GM12878 (cell line): ENCODE results near the gene GNL3. TPM values are rescaled to one million over a fixed set of nuclear protein-coding genes. Genes with fewer than 3 reads are reported as not detected.

ENCODE experiments used
- ATAC-seq: fragments of 200-7000 bp; cut with Tn5 transposase; 3 replicates; pipeline ENCODE4 v1.9.1; 2020; ENCODE audit warnings: mild to moderate bottlenecking, moderate library complexity
- BruUV-seq: library from RNA; stranded (reverse); fragments of 400-500 nt; replicated peaks from 2 replicates; lab custom pipeline; 2021; lab: Mats Ljungman, UMichigan
- CTCF ChIA-PET: fragments of 300-600 bp; sonication (Branson Sonifier 250); formaldehyde crosslinking; extraction: SDS; loops from one replicate; lab custom pipeline; 2021; ENCODE audit warnings: inconsistent platforms; lab: Yijun Ruan, JAX
- POLR2A ChIA-PET: fragments of 350-600 bp; formaldehyde crosslinking; extraction: SDS; loops from one replicate; lab custom pipeline; 2021; ENCODE audit warnings: inconsistent platforms; lab: Charles Lee
- RAD21 ChIA-PET: fragments of 300-600 bp; sonication (Branson Sonifier 250); formaldehyde crosslinking; loops from one replicate; lab custom pipeline; 2023; ENCODE audit warnings: antibody characterized with exemption; ENCODE audit not compliant: unreplicated experiment; lab: Charles Lee
- SMC1A ChIA-PET: fragments of 300-600 bp; sonication (Branson Sonifier 250); formaldehyde crosslinking; loops from one replicate; lab custom pipeline; 2023; ENCODE audit not compliant: unreplicated experiment, uncharacterized antibody; lab: Charles Lee
- DNase-seq: peaks from one replicate; pipeline ENCODE4 v3.0.0-alpha.2; 2011; ENCODE audit warnings: low read depth, low spot score
- FAIRE-seq: peaks from 3 replicates; lab custom pipeline; 2011; peaks lifted over from hg19 to GRCh38; lab: Jason Lieb, UNC
- H2AFZ ChIP-seq: 2 replicates; pipeline ENCODE4 v1.6.0; 2011; ENCODE audit warnings: low read depth, low read length, control low read depth; ENCODE audit not compliant: control insufficient read depth
- H3K27ac ChIP-seq: 2 replicates; pipeline ENCODE4 v1.5.1; 2011; ENCODE audit warnings: control low read depth; ENCODE audit not compliant: control insufficient read depth, insufficient read depth
- H3K27me3 ChIP-seq, 2 experiments: replicated peaks in 1 of 2; 2 replicates each; pipeline versions ENCODE4 v1.6.0 to v1.6.1; 2011; ENCODE audit warnings: low read length in 1 of 2; ENCODE audit not compliant: control insufficient read depth in 2 of 2, insufficient read depth in 2 of 2
- H3K36me3 ChIP-seq, 2 experiments: 2 replicates each; pipeline ENCODE4 v1.5.1; 2011; ENCODE audit warnings: low read length in 1 of 2; ENCODE audit not compliant: control insufficient read depth in 2 of 2, insufficient read depth in 2 of 2
- H3K4me1 ChIP-seq: 2 replicates; pipeline ENCODE4 v1.6.1; 2011; ENCODE audit warnings: mild to moderate bottlenecking, low read length, moderate library complexity, mixed read lengths; ENCODE audit not compliant: control insufficient read depth, insufficient read depth
- H3K4me2 ChIP-seq: 2 replicates; pipeline ENCODE4 v1.6.0; 2011; ENCODE audit warnings: control low read depth; ENCODE audit not compliant: control insufficient read depth, insufficient read depth
- H3K4me3 ChIP-seq: fragments of 200-600 bp; sonication (generic); 2 replicates; pipeline ENCODE4 v1.5.1; 2016
- H3K79me2 ChIP-seq: 2 replicates; pipeline ENCODE4 v1.6.0; 2011; ENCODE audit warnings: low read length; ENCODE audit not compliant: control insufficient read depth, insufficient read depth
- H3K9ac ChIP-seq: 2 replicates; pipeline ENCODE4 v1.8.0; 2011; ENCODE audit warnings: low read length, control low read depth, mixed read lengths; ENCODE audit not compliant: control insufficient read depth, insufficient read depth
- H3K9me3 ChIP-seq: replicated peaks from 3 replicates; pipeline ENCODE4 v1.5.1; 2011; ENCODE audit warnings: mild to moderate bottlenecking, low read length; ENCODE audit not compliant: control insufficient read depth, insufficient read depth
- H4K20me1 ChIP-seq: 2 replicates; pipeline ENCODE4 v1.6.0; 2011; ENCODE audit not compliant: control insufficient read depth, insufficient read depth
- CBFB ChIP-seq: IDR thresholded peaks from 2 replicates; pipeline ENCODE4 v1.6.1; 2016; ENCODE audit warnings: antibody characterized with exemption, low read depth
- CEBPB ChIP-seq, 2 experiments: fragments of 150-350 bp in 1 of 2; IDR thresholded peaks; 2 replicates each; pipeline ENCODE4 v1.6.1; 2012 to 2014; ENCODE audit warnings: low read depth in 2 of 2, low read length in 2 of 2, borderline replicate concordance in 1 of 2, inconsistent platforms in 1 of 2
- E2F8 ChIP-seq: fragments of 450-650 bp; IDR thresholded peaks from 2 replicates; pipeline ENCODE4 v1.6.1; 2018; ENCODE audit warnings: mild to moderate bottlenecking, low read depth, moderate library complexity; ENCODE audit not compliant: partially characterized antibody
- FOXM1 ChIP-seq: IDR thresholded peaks from 2 replicates; pipeline ENCODE4 v1.6.1; 2012; ENCODE audit warnings: low read depth, mild to moderate bottlenecking, inconsistent platforms, low read length, moderate library complexity
- GABPA ChIP-seq: IDR thresholded peaks from 2 replicates; pipeline ENCODE4 v1.6.1; 2014; ENCODE audit warnings: antibody characterized with exemption, low read depth, mild to moderate bottlenecking, inconsistent platforms
- HDAC6 ChIP-seq: fragments of 200-600 bp; sonication (generic); IDR thresholded peaks from one replicate; pipeline ENCODE4 v1.8.0; 2017; ENCODE audit warnings: antibody characterized with exemption; ENCODE audit not compliant: unreplicated experiment
- IKZF1 ChIP-seq: fragments of 450-650 bp; conservative IDR thresholded peaks from 2 replicates; pipeline ENCODE4 v1.6.1; 2017; ENCODE audit warnings: antibody characterized with exemption, mild to moderate bottlenecking
- JUND ChIP-seq: IDR thresholded peaks from 2 replicates; pipeline ENCODE4 v1.6.1; 2012; ENCODE audit warnings: low read depth, mild to moderate bottlenecking, low read length, improper control_type of control experiment, moderate library complexity
- MEF2B ChIP-seq: fragments of 450-650 bp; IDR thresholded peaks from 2 replicates; pipeline ENCODE4 v1.6.1; 2018; ENCODE audit warnings: mild to moderate bottlenecking, moderate library complexity; ENCODE audit not compliant: partially characterized antibody, poor library complexity, severe bottlenecking
- MYC ChIP-seq: IDR thresholded peaks from 2 replicates; pipeline ENCODE4 v1.6.1; 2011; ENCODE audit warnings: mild to moderate bottlenecking, low read length, moderate library complexity, inconsistent platforms; ENCODE audit not compliant: insufficient read depth, insufficient replicate concordance, insufficient read length, severe bottlenecking
- PKNOX1 ChIP-seq: fragments of 450-650 bp; IDR thresholded peaks from 2 replicates; pipeline ENCODE4 v1.6.1; 2016; ENCODE audit warnings: mild to moderate bottlenecking
- RAD21 ChIP-seq: IDR thresholded peaks from 2 replicates; pipeline ENCODE4 v1.6.1; 2011; ENCODE audit warnings: mild to moderate bottlenecking, low read depth, low read length, moderate library complexity; ENCODE audit not compliant: insufficient read depth
- SMAD1 ChIP-seq: fragments of 450-650 bp; IDR thresholded peaks from 2 replicates; pipeline ENCODE4 v1.6.1; 2018; ENCODE audit warnings: mild to moderate bottlenecking, low read depth; ENCODE audit not compliant: partially characterized antibody
- SMAD5 ChIP-seq: IDR thresholded peaks from 2 replicates; pipeline ENCODE4 v1.6.1; 2016; ENCODE audit warnings: antibody characterized with exemption, low read depth
- SRF ChIP-seq, 2 experiments: IDR thresholded peaks; 2 replicates each; pipeline ENCODE4 v1.6.1; 2011; ENCODE audit warnings: low read depth in 2 of 2, low read length in 2 of 2, mild to moderate bottlenecking in 1 of 2, moderate library complexity in 1 of 2
- TAF1 ChIP-seq: IDR thresholded peaks from 2 replicates; pipeline ENCODE4 v1.6.1; 2011; ENCODE audit warnings: mild to moderate bottlenecking, low read depth, low read length, borderline replicate concordance
- ZBTB33 ChIP-seq: fragments of 450-650 bp; IDR thresholded peaks from 2 replicates; pipeline ENCODE4 v1.6.1; 2017; ENCODE audit warnings: mild to moderate bottlenecking
- ZNF274 ChIP-seq: IDR thresholded peaks from one replicate; pipeline ENCODE4 v1.8.0; 2011; ENCODE audit not compliant: insufficient read length, insufficient read depth
- WGBS: methylation state at CpG from one replicate; pipeline ENCODE4 v1.1.6; 2016; ENCODE audit warnings: low lambda C conversion rate; ENCODE audit not compliant: insufficient replicate concordance, insufficient coverage; ENCODE audit errors: missing lambda C conversion rate; 5-methylcytosine and 5-hydroxymethylcytosine counted together
- in situ Hi-C: fragments of 300-500 bp; cut with MboI; formaldehyde crosslinking; loops from 9 replicates; pipeline ENCODE4 v1.14.3; 2018; ENCODE audit warnings: mixed read lengths
- intact Hi-C: fragments of 100-400 bp; cut with micrococcal nuclease; formaldehyde crosslinking; loops from one replicate; pipeline ENCODE4 v1.14.2; 2022; ENCODE audit not compliant: unreplicated experiment
- polyA plus RNA-seq, 11 experiments: library from polyadenylated mRNA; depleted of rRNA in 4 of 11; unstranded in 6 of 11; stranded (reverse) in 5 of 11; fragments of >200 nt; fragmentation: Nextera tagmentation in 4 of 11; fragmentation: Illumina TruSeq in 1 of 11; extraction: Ambion mirVana in 4 of 11; extraction: Trizol in 1 of 11; gene quantifications; 1 replicate in 1 of 11; 2 replicates in 10 of 11; pipeline versions ENCODE4 v1.2.1 to v1.2.3, GENCODE V29; 2011 to 2016; ENCODE audit warnings: inconsistent platforms in 2 of 11, missing spikeins in 2 of 11, low read depth in 1 of 11
- total RNA-seq, 4 experiments: library from RNA; depleted of rRNA in 3 of 4; stranded (reverse); fragments of >200 nt in 3 of 4; fragmentation: Illumina TruSeq in 1 of 4; extraction: Trizol in 1 of 4; gene quantifications; 2 replicates each; pipeline versions ENCODE4 v1.2.1 to v1.2.3, GENCODE V29; 2013 to 2021

Gene GNL3
- total and polyA plus RNA-seq, 10 of the 15 experiments (the other 5 are each of a cell fraction or from before 2014, with no cell fraction given): 172 to 368 (median 257) TPM

- POLR2A ChIA-PET: no interaction called here
- intact Hi-C loops (no loop called here), in situ Hi-C loops (no loop called here)
- ATAC-seq (no peak), FAIRE-seq (no peak), DNase-seq (no peak)
- CTCF ChIA-PET: interaction anchor here (0.6 kb wide), 1 partner anchor 938 kb away, joined by 3 read pairs; no protein-coding TSS in a partner anchor
- H3K27me3 ChIP-seq: no peaks in the 10 kb centered on the region
- H3K9me3 ChIP-seq: peaks cover 18% of the 10 kb centered on the region
- no TSS peak for BruUV-seq
- SMC1A ChIA-PET: interaction anchor here (1.3 kb wide), 1 partner anchor 12 kb away, joined by 3 read pairs; no protein-coding TSS in a partner anchor
- 95% methylated on average over 14 of the region's 14 CpGs for WGBS
- no peak overlapping the region for H2AFZ ChIP-seq
- no peak overlapping the region for H3K4me3 ChIP-seq
- no peak overlapping the region for H3K27ac ChIP-seq
- no peaks in the 10 kb centered on the region for H4K20me1 ChIP-seq
- peaks cover 0 to 8% of the 10 kb centered on the region in 2 experiments; a peak in 2 of 4 replicates for H3K36me3 ChIP-seq
- no peaks in the 10 kb centered on the region for H3K4me1 ChIP-seq
- H3K79me2 ChIP-seq: no peaks in the 10 kb centered on the region
- TF ChIP-seq MYC (no peak), ZBTB33 (no peak), E2F8 (no peak), CBFB (no peak), FOXM1 (no peak), GABPA (no peak), SMAD5 (no peak), RAD21 (no peak), SMAD1 (no peak), PKNOX1 (no peak), TAF1 (no peak), SRF (IDR thresholded peaks at IDR 0.05; ENCODE audit: low read depth in 2 of 2, low read length in 2 of 2) (no peak), ZNF274 (no peak), HDAC6 (no peak), MEF2B (no peak), CEBPB (IDR thresholded peaks at IDR 0.05; ENCODE audit: borderline replicate concordance in 1 of 2, low read depth in 2 of 2, low read length in 2 of 2) (no peak), JUND (no peak), IKZF1 (no peak)
- no peak overlapping the region for H3K9ac ChIP-seq
- H3K4me2 ChIP-seq: no peak overlapping the region
- RAD21 ChIA-PET: no interaction called here
These were observed 45.8 kb downstream of the GNL3 start for GRCh38 chr3:52731590-52731989.
